Epidermal melanocyte (primary cell): ENCODE measurements around the gene GZMA.

Experiments
- DNase-seq: peaks from one replicate; pipeline ENCODE4 v3.0.0; 2011; ENCODE audit warnings: low spot score; ENCODE audit not compliant: insufficient read length

GZMA gene

DNA sequence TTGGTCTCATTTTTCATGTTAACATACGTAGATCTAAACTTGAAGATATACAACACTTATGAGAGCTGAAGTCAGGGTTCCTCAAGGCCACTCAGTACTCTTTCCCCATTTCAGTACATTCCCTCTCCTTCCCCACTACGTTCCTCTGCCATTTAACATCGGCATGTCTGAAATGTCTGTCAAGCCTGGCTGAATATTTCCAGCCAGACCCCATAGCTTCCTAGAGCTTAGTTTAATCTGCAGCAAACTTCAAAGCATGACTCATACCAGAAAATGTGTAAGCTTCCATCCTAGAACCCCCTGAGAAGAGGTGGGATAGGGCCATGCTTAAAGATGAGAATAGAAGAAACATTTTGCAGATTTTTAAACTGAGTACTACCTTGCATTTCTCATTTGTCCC is 6.2 kb downstream of the GZMA start:
- DNase-seq: no peak

DNA sequence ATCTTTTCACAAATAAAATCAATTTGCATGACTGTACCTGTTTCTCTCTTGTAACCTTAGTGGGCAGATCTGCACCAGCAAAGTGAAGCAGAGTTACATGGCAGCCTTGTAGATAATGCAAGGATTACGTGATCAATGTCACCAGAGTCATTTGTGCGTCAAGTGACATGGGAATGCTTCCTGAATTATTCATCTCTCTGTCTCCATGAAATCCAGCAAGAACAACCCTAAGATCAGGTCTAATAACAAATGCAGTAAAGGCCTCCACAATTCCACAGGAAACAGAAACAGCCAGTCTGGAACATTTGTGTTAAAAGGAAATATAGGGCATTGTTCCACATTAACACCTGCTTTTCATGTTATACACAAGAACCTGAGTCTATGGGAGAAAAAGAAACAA is 7.8 kb downstream of the GZMA start:
- DNase-seq: no peak

DNA sequence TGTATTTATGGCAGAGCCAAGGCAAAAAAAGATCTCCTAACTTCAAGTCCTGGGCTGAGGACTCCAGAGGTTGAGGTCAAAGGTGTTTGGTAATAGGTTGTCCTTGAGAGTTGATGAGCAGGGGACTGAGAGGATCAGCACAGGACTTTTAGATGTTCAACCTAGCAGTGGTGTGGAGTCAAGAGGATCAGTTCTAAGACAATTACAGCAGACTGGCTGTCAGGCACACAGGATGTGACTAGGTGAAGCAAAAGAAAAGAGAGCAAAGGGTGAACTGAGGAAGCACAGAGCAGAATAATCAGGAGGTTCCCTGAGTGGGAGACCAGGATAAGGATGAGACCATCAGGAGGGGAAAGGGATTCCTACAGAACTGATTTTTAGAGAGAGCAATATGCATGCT is 10.9 kb downstream of the GZMA start:
- DNase-seq: no peak

- DNase-seq: no peak
These were observed 11.6 kb downstream of the GZMA start for GRCh38 chr5:55114061-55114460.

GRCh38 chr5:55123365-55123764 is 20.9 kb downstream of the GZMA start:
- DNase-seq: no peak

DNA sequence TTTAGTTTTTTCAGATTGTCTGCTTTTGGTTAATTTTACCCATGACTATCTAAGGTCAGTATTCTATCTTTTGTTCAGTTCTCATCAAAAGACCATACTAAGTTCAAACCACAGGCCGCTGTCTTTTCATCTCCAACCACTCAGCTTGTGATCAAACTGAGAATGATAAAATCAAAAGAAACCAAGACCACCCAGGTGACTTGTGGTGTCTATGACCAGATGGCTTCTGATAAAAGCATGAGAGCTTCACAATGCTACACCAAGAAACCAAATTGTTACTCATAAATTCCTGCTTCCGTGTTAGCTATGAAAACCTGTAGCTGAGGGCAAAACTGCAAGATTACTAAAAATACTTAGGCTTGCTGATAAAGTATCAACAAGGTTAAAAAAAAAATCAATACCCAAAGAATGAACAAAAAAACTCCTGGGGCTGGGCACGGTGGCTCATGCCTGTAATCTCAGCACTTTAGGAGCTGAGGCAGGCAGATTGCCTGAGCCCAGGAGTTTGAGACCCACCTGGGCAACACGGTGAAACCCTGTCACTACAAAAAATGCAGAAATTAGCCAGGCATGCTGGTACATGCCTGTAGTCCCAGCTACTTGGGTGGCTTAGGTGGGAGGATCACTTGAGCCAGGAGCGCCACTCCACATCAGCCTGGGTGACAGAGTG is 31.7 kb downstream of the GZMA start:
- DNase-seq: no peak

DNA sequence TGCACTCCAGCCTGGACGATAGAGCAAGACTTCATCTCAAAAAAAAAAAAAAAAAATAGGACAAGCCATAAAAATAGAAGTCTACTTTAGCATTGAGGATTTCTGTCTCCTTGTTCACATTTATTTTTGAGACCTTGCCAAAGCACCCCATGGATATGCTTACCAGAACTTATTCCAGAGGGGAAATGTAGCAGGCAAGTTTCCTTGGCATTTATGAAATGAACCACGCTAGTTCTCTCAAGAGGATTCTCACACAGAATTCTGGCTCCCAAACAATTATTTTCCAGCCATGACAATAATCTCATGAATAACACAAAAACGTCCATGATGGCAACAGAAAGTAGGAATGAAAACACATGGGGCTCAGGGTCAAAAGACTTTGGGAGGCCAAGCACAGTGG is 34.1 kb downstream of the GZMA start:
- DNase-seq: no peak

DNA sequence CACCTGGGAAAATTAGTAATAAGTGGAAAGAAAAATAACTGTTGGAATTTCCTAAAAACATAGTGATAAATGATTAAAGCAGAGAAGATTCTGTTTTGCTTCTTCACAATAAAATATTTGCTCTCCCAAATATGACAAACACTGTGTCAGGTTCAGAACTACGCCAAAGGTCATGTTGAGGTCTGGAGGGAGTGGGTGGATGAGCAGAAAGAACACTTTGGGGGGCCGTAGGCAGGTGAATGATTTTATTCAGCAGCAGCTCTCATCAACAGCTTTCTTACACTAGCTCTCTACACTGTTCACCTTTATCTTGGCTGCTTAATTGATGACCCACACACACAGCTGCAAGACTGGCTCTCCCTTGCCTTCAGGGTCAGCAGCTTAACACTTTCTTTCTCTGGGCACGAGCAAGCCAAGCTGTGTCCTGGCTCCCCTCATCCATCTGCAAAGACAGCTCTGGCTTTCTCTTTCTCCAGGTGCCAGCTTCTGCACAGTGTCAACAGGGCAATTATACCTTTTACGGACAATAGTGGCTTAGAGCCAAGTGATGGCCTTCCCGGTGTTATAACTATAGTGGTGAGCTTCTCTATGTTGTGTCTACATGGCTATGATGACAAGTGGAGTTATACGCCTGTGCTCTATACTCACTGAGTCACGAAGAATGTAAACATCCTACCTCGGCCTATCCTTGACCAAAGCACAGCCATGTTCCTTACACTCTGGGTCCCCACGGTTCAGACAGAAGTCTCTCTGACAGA is 38.6 kb downstream of the GZMA start:
- DNase-seq: no peak

DNA sequence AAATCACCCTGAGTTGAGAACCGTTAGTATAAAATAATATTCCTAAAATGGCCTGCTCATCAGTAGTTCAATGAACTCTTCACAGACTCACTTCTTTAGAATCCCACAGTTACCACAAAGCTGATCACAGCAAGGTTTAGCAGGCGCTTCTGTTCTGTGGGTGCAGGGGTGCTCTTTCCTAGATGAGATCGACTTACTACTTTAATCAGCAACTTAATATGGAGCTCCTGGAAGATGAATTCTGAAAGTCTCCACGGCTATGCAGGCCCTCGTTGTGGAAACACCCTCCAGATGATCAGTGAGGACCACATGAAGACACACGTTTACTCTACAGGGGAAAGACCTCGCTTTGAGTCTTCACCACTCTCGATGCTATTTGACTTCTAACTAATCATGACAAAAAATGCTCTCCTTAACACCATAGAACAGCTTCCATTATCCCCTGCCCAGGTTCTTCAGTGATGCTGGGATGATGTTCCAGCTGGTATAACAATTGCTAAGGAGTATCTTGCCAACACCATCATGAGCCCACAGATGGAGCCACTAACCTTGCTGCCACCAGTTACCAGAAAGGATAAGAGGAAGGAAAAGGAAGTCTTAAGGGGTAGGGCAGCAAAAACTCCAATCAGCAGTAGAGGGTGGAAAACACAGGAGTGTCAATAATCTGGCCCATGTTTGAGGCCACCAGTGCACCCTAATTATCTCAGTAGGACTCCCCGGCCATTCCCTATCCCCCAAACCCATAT is 39.7 kb downstream of the GZMA start:
- no peak for DNase-seq

GRCh38 chr5:55143624-55144023 is 41.2 kb downstream of the GZMA start:
- DNase-seq: no peak

GRCh38 chr5:55146080-55146479 is 43.6 kb downstream of the GZMA start:
- no peak for DNase-seq

DNA sequence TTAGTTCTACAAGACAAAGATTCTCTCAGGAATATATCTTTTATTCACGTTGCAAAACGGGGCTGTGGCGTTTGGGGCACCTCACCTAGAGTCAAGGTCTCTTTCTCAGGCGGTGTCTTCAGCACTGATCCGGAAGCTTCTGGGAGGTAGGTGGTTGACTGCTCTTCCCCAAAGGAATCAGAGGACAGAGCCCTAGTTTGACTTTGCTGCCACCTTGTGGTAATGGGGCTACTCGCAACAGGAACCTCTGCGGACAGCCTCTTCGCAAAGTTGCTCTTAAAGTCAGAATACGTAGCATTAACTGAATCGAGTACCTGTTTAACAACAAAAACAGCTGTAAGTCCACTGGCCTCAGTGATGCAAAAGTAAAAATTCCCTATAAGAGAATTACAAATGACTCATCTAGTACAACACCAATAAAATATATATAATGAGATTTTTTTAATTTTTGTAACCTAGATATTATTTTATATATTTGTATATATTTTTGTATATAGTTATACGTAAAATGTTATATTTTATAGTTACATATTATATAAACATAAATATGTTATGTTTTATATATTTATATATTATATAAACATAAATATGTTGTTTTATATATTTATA is 44.2 kb downstream of the GZMA start:
- DNase-seq: peak; percentile 44

DNA sequence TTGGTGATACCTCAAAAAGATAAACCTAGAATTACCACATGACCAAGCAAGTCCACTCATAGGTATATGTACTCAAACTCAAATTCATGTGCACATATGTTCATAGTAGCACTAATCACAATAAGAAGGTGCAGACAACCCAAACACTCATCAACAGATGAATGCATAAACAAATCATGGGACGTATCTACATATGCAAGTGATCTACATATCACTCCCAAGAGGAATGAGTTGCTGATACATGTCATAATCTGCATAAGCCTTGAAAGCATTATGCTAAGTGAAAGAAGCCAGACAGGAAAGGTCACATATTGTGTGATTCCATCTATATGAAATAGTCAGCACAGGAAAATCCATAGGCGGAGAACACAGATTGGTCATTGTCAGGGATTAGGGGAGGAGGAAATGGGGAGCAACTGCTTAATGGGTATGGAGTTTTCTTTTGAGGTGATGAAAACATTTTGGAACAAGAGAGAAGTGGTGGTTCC is 46.9 kb downstream of the GZMA start:
- DNase-seq: no peak

DNA sequence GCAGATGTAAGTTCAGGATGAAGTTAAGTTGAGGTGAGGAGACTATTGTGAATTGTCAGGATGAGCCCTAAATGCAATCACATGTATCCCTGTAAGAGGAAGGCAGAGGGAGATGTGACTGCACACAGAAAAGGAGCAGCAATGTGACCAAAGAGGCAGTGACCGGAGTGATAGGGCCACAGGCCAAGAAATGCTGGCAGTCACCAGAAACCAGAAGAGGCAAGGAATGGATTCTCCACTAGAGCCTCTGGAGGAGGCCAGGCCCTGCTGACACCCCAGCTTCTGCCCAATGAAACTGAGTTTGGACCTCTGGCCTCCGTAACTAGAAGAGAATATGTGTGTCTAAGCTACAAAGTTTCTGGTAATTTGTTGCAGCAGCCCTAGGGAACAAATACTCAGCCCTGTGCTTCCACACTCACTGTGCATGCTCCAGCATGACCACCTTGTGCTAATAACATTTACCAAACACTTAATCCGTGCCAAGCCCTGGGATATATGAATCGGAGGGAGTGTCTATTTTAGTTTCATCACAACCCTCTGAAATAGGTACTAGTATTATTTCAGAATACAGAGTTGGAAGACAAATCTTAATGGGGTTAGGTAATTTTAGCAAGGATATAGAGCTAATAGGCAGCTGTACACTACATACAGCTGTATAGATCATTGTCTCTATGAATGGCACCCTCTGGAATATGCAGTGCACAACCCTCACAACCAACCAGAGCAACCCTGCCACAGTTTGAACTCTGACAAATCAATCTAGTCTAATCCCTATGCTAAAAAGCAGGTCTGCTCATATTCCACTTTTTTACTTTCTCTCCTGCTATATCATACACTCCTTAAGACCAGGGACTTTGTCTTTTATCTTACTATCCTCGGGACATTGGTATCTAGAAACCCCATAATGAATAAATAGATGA is 49.7 kb downstream of the GZMA start:
- no peak for DNase-seq

- DNase-seq: no peak
These were observed 52.4 kb downstream of the GZMA start for GRCh38 chr5:55154873-55155272.
